ENCODE measurements around the gene ASIC3.
"Not testable (repeated sequence)": the region's sequence is repeated elsewhere in the genome, so short reads cannot be mapped to it uniquely, and the experiment has no call there.

Gene ASIC3

DNA sequence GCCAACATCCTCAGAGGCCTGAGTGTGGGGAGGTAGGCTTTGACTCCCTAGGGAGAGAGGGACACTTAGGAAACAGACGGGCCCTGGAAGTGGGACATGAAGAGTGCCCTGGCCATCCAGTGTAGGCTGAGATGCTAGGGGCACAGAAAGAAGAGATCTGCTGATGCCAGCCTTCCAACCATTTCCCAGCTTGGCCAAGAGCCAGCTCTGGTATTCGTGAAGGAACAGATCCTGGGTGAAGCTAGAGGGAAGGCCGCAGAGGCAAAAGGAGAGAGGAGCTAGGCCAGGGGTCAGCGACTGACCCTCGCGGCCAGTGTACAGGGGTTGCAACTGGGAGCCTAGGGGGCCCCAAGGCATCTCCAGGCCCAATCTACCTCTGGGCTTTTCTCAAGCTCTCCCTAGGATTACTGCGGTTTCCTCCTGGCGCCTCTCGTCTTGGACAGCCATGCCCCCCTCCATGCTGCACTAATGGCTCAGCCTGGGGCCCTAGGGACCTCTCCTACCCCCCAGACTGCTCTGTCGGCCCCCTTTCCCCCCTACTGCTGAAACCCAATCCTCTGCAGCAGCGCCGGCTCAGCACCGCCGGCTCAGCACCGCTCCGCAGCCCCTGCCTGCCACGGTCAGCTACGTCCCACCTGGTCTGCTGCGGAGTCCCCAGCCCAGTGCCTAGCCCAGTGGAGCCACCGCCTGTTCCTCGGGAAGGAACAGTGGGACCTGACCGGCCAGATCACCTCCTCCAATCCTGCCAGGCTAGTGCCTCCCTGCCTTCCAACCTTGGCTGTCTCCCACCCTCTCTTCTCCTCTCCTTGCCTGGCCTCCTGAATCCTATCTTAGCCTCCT, at the start of gene ASIC3:
Gene ASIC3, plus strand, starts transcription at position 556 of the 840 bp plus-strand sequence. CDS start 355 bp downstream, outside the sequence.
- no peak for DNase-seq

DNA sequence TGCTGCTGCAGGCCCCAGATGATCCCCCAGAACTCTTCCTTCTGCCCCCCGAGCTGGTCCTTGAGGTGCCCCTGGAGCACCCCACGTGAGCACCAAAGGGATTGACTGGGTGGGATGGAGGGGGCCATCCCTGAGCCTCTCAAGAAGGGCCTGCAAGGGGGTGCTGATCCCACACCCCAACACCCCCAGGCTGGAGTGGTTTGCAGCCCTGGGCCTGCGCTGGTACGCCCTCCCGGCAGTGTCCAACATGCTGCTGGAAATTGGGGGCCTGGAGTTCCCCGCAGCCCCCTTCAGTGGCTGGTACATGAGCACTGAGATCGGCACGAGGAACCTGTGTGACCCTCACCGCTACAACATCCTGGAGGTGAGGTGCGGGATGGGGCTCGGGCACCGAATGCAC, 49.3 kb upstream of the ASIC3 start:
- DNase-seq, result no peak

DNA sequence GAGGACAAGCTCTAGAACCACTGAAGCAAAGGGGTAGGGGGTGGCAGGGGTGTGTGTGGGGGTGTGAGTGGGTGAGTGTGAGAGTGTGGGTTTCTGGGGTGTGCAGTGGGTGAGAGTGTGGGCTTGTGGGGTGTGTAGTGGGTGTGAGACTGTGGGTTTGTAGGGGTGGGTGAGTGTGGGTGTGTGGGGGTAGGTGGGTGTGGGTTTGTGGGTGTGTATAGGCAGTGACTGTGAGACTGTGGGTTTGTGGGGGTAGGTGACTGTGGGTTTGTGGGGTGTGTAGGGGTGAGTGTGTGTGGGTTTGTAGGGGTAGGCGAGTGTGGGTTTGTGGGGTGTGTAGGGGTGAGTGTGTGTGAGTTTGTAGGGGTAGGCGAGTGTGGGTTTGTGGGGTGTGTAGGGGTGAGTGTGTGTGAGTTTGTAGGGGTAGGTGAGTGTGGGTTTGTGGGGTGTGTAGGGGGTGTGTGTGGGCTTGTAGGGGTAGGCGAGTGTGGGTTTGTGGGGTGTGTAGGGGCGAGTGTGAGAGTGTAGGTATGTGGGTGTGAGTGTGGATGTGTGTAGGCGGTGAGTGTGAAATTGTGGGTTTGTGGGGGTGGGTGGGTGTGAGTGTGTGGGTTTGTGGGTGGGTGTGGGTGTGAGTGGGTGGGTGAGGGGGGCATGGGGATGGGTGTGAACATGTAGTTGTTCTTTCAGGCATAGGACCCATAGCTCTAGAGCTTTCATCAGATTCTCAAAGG, 48.7 kb upstream of the ASIC3 start:
- no peak for DNase-seq

DNA sequence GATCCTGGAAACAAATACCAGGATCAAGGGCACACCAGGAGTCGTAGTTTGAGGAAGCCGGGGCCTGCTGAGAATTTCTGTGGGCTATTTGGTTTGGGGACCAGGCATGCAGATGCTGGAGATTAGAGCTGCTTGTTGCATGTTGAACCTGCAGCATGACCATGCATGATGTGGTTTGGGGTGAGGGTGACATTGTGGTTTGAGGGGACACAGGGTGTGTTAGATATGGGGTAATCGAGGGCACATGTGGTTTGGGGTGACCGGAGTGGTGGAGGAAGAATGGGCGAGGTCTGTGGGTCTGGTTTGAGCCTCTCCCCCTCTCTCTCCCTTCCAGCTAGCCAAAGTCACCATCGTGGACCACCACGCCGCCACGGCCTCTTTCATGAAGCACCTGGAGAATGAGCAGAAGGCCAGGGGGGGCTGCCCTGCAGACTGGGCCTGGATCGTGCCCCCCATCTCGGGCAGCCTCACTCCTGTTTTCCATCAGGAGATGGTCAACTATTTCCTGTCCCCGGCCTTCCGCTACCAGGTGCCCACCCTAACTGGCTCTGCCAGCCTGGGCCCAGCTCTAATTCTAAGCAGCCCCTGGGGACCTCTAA, 47.3 kb upstream of the ASIC3 start:
- no peak for DNase-seq

DNA sequence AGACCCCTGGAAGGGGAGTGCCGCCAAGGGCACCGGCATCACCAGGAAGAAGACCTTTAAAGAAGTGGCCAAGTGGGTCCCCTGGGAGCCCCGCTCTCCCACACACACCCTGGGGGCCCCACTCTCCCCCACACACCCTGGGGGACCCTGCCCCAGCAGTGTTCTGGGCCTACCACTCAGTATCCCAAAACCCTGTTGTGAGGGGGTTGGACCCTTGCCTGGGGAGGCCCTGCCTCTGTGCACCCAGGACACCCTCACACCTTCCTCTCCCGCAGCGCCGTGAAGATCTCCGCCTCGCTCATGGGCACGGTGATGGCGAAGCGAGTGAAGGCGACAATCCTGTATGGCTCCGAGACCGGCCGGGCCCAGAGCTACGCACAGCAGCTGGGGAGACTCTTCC, 46.8 kb upstream of the ASIC3 start:
- DNase-seq, result no peak

DNA sequence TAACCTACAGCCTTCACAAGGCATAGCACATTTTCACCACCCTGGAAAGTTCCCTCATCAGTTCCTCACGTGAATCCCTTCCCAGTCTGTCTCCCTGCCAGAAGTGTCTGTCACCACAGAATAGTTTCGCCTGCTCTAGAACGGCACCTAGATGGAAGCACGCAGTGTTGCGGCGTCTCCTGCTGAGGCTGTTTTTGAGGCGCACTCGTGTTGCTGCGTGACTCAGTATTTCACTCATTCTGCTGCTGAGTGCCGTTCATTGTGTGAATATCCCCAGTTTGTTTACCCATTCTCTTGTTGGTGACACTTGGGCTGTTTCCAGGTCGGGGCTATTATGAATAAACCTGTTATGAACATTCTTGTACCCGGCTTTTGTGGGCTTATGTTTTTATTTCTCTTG, 44.8 kb upstream of the ASIC3 start:
- peak; percentile 76 for DNase-seq

DNA sequence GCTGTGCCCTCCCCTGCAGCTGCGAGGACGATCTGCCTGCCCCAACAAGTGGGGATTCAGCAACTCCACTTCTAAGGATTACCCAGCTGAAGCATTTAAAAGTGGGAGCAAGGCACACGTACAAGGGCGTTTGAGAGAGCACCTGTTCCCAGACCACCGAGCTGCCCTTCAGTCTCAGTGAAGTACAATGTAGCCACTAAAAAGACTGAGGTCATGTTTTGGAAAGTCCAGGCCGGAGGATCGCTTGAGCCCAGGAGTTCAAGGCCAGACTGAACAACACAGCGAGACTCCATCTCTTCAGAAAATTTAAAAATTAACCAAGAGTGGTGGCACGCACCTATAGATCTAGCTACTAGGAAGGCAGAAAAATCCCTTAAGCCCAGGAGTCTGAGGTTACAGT, 42.8 kb upstream of the ASIC3 start:
- no peak for DNase-seq

DNA sequence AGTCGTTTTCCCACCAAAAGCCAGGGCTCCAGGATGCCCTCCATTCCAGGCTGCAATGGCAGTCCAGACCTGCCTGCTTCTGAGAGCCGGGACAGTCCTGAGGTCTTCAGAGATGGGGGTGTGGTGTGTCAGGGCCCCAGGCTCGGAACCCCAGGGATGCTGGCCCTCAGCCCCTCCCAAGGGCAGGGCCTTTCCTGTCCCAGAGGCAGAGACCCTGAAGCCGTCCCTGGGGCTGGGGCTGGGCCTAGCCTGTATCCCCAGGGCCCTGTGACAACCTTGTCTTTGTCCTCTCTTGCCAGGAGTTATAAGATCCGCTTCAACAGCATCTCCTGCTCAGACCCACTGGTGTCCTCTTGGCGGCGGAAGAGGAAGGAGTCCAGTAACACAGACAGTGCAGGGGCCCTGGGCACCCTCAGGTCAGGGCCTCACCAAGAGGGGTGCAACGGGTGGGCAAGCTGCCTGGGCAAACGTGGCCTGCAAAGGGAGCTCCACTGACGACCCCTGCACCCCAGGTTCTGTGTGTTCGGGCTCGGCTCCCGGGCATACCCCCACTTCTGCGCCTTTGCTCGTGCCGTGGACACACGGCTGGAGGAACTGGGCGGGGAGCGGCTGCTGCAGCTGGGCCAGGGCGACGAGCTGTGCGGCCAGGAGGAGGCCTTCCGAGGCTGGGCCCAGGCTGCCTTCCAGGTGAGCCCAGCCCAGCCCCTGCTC, 41.6 kb upstream of the ASIC3 start:
- DNase-seq, result no peak

DNA sequence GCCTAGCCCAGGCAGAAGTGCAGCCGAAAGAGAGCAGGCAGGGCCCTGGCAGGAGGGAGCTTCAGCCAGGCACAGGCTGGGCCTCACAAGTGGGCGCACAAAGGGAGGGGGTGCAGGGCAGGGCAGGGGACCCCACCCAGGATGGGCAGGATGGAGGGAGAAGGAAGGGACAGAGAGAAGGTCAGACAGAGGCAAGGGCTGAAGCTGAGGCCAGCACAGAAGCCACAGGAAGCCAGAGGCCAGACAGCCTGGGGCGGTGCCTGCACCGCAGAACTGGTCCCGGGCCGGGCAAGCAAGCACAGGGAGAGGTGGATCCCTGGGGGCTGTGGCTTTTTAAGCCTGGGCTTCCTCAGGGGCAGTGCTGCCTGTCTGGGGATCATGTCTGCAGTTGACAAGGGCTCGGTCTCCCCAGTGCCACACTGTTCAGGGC, 40.8 kb upstream of the ASIC3 start:
- DNase-seq, result no peak

DNA sequence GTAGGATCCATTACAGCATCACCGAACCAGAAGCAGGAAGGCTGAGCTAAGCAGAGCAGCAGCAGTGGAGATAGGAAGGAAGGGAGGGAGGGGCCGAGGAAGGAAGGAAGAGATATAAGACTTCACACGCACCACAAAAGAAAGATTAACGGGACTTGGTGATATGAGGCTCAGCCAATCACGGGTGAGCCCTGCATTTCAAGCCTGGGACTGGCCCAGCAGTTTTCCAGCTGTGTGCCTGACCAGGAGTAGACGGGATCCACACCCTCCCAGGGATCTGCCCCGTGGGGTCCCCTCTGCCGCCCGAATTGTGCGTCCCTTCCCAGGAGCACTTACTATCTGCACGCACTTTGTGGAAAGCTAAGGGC, 40.2 kb upstream of the ASIC3 start:
- no peak for DNase-seq

DNA sequence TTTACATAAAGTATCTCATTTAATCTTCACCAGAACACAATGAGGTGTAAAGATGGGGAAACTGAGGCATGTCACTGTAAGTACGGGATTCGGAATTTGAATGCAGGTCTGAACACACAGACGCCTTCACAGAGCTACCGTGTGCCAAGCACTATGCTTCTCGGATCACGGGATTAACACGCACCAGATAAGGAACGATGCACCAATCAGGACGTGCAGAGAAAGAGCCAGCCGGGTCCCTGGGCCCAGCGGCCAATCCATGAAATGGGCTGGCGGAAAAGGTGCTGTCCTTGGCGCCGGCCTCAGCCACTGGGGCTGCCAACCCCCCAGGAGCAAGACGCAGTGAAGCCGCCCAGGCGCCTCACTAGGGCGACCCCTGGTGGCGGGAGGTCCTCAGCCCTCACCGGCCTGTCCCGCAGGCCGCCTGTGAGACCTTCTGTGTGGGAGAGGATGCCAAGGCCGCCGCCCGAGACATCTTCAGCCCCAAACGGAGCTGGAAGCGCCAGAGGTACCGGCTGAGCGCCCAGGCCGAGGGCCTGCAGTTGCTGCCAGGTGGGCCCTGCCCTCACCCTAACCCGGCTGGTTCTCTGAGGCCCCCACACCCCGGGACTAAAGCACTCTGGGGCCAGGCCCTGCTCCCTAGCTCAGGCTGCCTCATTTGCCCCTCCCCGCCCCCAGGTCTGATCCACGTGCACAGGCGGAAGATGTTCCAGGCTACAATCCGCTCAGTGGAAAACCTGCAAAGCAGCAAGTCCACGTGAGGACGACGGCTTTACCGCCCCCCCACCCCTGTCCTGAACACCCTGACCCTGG, 39.6 kb upstream of the ASIC3 start:
- DNase-seq, result no peak

DNA sequence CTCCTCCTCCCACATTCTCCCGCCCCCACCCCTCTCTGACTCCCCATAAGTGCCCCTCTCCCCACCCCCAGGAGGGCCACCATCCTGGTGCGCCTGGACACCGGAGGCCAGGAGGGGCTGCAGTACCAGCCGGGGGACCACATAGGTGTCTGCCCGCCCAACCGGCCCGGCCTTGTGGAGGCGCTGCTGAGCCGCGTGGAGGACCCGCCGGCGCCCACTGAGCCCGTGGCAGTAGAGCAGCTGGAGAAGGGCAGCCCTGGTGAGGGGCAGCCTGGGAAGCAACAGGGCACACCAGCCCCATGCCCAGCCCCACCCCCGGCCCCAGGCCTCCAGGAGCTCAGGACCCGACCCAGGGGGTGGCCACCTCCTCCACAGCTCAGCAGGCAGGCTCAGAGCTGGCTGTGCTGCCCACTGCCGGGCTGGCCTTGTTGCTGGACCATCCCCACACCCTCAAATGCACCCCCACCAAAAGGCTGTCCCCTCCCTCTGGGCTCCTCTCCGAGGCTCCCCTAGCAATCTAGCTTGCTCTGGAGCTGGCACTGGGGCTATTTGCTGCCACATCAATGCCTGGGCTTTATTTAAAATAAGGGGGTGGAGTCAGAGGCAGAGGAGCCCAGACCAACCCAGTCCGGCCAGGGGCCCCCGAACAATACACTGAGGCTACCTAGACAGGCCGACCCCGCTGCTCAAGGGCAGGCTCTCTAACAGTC, 38.8 kb upstream of the ASIC3 start:
- DNase-seq, result no peak

DNA sequence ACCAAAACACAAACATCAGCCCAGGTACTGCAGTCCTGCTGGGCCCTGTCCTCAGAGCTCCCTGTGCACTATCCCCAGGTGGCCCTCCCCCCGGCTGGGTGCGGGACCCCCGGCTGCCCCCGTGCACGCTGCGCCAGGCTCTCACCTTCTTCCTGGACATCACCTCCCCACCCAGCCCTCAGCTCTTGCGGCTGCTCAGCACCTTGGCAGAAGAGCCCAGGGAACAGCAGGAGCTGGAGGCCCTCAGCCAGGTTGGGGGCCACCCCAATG, 38.4 kb upstream of the ASIC3 start:
- no peak for DNase-seq

DNA sequence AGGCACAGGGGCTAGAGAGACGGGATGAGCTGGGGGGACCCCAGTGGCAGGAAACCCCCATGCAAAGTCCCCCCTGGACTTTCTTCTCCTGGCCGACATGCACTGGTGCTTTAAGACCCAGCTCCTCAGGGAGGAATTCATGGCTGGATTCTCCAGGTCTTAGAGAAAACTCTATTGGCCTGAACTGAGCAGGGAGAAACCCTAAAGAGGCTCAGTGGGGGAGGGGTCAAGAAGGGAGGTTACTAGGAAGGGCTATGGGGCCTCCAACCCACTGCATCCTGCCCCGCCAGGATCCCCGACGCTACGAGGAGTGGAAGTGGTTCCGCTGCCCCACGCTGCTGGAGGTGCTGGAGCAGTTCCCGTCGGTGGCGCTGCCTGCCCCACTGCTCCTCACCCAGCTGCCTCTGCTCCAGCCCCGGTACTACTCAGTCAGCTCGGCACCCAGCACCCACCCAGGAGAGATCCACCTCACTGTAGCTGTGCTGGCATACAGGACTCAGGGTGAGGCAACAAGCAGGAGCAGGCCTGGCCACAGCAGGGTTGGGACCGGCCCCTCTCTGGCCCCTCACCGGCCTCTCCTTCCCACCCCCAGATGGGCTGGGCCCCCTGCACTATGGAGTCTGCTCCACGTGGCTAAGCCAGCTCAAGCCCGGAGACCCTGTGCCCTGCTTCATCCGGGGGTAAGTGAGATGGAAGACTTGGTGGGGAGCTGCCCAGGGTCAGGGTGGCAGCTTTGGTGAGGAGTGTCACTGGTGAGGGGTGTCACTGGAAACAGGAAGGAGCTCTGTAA, 37.8 kb upstream of the ASIC3 start:
- DNase-seq, result no peak

DNA sequence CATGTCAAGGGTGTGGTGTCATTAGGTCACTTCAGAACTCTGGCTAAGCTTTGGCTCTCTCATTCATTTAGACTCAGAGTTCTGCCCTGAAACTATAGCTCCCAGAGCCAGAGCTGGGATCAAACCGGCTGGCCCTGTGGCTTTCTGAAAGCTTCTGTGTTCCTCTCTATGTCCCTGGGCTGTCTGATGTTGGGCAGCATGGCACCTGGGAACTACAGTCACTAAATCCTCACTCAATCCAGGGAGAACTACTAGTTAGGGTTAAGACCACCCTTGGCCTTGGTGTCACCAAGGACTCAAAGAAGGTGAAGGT, 37.3 kb upstream of the ASIC3 start:
- DNase-seq, result no peak

DNA sequence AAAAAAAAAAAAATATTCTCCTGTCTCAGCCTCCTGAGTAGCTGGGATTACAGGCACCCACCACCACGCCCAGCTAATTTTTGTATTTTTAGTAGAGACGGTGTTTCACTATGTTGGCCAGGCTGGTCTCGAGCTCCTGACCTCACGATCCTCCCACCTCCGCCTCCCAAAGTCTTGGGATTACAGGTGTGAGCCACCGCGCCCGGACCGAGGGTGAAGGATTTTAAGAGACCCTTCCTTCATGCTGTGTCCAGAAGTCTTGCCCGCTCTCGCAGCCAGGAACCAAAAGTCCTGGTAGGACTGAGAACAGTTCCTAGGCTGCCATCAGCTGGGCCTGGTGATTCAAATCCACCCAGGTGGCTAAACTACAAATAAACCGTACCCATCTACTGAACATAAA, 36.7 kb upstream of the ASIC3 start:
- DNase-seq, result not testable (repeated sequence)

DNA sequence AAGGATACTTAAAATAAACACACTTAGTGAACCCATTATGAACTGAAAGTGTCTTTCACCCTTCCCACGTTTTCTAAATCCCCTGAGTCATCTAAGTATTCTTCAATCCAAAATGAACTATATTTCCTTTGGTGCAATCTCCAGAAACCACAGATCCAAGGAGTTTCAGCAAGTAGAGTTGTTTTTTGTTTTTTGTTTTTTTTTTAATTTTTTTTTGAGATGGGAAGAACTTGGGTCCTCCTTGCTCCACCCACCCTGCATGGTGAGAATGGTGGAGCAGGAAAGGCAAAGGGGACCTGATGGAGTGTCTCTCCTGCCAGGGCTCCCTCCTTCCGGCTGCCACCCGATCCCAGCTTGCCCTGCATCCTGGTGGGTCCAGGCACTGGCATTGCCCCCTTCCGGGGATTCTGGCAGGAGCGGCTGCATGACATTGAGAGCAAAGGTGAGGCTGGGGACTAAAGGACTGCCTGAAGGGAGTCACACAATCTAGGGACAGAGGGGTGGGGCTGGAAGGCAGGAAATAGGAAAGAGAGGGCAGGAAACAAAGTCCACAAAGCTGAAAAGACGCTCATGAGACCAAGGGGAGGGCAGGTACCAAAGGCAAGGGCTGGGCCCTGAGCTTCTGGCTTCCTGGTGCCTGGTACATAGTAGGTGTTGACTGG, 36.2 kb upstream of the ASIC3 start:
- no peak for DNase-seq

DNA sequence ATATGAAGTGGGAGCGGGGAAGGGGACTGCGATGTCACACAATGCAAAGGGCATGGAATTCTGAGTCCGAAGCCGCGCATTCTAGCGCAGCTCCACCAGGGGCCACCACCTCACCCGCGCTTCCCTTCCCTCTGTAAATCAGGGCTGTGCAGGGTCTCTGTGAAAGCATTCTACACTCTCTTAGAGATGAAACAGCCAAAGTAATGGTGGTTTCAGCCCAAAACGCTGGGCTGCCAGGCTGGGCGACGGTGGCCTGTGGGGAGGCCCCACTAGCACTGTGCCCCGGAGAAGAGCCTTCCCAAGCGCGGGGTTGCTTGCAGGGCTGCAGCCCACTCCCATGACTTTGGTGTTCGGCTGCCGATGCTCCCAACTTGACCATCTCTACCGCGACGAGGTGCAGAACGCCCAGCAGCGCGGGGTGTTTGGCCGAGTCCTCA, 35.4 kb upstream of the ASIC3 start:
- DNase-seq, result no peak

DNA sequence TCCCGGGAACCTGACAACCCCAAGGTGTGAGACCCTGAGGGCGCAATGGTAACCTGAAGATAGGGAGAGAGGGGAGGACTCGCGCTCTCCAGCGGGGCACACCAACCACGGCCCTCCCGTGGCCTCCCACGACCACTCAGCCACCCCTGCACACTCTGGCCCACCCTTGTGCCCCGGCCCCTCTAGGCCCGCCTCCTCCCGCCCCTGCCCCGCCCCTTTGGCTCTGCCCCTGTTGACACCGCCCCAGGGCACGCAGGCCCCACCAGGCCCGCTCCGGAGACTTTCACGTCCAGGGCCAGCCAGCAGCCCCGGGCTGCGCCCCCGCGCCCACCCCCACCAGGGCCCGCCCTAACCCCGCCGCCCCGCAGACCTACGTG, 35.0 kb upstream of the ASIC3 start:
- no peak for DNase-seq

DNA sequence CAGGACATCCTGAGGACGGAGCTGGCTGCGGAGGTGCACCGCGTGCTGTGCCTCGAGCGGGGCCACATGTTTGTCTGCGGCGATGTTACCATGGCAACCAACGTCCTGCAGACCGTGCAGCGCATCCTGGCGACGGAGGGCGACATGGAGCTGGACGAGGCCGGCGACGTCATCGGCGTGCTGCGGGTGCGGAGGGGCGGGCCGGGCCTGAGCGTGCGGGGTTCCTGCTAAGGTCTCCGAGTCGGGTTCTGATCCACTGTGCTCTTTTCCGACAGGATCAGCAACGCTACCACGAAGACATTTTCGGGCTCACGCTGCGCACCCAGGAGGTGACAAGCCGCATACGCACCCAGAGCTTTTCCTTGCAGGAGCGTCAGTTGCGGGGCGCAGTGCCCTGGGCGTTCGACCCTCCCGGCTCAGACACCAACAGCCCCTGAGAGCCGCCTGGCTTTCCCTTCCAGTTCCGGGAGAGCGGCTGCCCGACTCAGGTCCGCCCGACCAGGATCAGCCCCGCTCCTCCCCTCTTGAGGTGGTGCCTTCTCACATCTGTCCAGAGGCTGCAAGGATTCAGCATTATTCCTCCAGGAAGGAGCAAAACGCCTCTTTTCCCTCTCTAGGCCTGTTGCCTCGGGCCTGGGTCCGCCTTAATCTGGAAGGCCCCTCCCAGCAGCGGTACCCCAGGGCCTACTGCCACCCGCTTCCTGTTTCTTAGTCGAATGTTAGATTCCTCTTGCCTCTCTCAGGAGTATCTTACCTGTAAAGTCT, 34.4 kb upstream of the ASIC3 start:
- no peak for DNase-seq
